Tibial artery (tissue), 4 donors: Measurements from ENCODE around the gene ASB5.

ENCODE experiments used
- DNase-seq, 2 donors: peaks; one replicate each; pipeline ENCODE4 v3.0.0-alpha.2; 2019
- H3K27ac ChIP-seq, 2 donors: fragments of 200-600 bp; sonication (generic) in 1 of 2; 1 replicate in 1 of 2; 2 replicates in 1 of 2; pipeline ENCODE4 v1.5.1; 2018 to 2019; ENCODE audit warnings: mild to moderate bottlenecking in 1 of 2
- H3K27me3 ChIP-seq, 2 donors: fragments of 200-600 bp; sonication (generic) in 1 of 2; one replicate each; pipeline versions ENCODE4 v1.5.1 to v1.6.0; 2016 to 2019
- H3K36me3 ChIP-seq, 3 donors: fragments of 200-600 bp; sonication (generic) in 2 of 3; one replicate each; pipeline ENCODE4 v1.5.1; 2016 to 2019; ENCODE audit warnings: mild to moderate bottlenecking in 2 of 3
- H3K4me1 ChIP-seq, 4 donors: fragments of 200-600 bp; sonication (generic) in 2 of 4; 1 replicate in 3 of 4; 2 replicates in 1 of 4; pipeline ENCODE4 v1.5.1; 2016 to 2019
- H3K4me3 ChIP-seq, 2 donors: fragments of 200-600 bp; sonication (generic) in 1 of 2; 1 replicate in 1 of 2; 2 replicates in 1 of 2; pipeline ENCODE4 v1.5.1; 2018 to 2019; ENCODE audit warnings: mild to moderate bottlenecking in 2 of 2
- H3K9me3 ChIP-seq, 3 donors: fragments of 200-600 bp; sonication (generic) in 1 of 3; one replicate each; pipeline ENCODE4 v1.5.1; 2016 to 2019
- intact Hi-C: fragments of 100-400 bp; cut with DNase I; formaldehyde crosslinking; loops from one replicate; pipeline ENCODE4 v1.15.0; 2023; ENCODE audit warnings: low total_unique reads
- TF ChIP-seq, protein P1 (sequence below), 2 experiments: fragments of 200-600 bp in 1 of 2; fragments of 450-650 bp in 1 of 2; IDR thresholded peaks; one replicate each; pipeline ENCODE4 v1.5.1; 2017 to 2019; ENCODE audit warnings: antibody characterized with exemption in 2 of 2, mild to moderate bottlenecking in 1 of 2, moderate library complexity in 1 of 2

Gene ASB5

DNA sequence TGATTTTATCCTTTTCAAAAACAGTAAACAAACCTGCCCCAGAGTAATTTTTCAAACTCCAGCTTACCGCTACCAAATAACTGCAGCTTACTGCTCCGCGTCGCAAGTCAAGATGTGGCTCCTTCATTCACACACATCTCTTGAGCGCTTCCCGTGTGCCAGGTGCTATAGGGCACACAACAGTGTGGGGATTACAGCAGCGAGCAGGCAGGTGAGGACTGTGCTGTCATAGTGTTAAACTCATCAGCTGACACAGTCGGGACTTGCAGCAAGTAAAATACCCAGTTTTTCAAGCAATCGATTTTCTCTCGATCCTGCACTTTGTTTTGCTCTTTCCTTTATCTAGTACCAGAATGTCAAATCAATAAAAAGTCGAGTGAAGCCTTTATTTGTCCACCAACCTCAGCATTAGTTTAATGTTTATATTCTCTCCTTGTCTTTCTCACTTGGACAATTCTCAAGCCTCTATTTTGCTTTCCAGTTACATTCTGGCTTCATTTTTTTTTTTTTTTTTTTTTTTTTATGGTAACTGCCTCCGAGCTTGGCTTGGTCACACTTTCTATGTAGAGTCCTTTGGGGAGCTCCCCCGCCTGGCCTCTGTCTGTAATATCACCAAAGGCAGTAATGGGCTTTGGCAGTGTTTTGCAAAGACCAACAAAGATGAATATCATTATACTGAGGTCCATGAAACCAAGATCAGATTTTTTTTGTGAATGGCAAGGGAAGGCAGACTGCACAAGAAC is 8.3 kb upstream of the ASB5 start:
- no peaks in the 10 kb centered on the region for H3K27me3 ChIP-seq
- no peaks in the 10 kb centered on the region for H3K36me3 ChIP-seq
- DNase-seq: peak; percentile 54 to 77
- H3K27ac ChIP-seq: peak overlapping the region in 1 of 2 donors; percentile 25
- no peaks in the 10 kb centered on the region for H3K9me3 ChIP-seq
- TF ChIP-seq, protein P1, sequence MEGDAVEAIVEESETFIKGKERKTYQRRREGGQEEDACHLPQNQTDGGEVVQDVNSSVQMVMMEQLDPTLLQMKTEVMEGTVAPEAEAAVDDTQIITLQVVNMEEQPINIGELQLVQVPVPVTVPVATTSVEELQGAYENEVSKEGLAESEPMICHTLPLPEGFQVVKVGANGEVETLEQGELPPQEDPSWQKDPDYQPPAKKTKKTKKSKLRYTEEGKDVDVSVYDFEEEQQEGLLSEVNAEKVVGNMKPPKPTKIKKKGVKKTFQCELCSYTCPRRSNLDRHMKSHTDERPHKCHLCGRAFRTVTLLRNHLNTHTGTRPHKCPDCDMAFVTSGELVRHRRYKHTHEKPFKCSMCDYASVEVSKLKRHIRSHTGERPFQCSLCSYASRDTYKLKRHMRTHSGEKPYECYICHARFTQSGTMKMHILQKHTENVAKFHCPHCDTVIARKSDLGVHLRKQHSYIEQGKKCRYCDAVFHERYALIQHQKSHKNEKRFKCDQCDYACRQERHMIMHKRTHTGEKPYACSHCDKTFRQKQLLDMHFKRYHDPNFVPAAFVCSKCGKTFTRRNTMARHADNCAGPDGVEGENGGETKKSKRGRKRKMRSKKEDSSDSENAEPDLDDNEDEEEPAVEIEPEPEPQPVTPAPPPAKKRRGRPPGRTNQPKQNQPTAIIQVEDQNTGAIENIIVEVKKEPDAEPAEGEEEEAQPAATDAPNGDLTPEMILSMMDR (IDR thresholded peaks at IDR 0.05): peak; percentile 45 to 49
- H3K4me1 ChIP-seq: peaks cover 0 to 24% (median 0%) of the 10 kb centered on the region in 4 donors
- H3K4me3 ChIP-seq: peak overlapping the region in 1 of 2 donors; percentile 18
- intact Hi-C loops: loop anchor here (5.0 kb wide), 1 partner anchor 125 kb away; no protein-coding TSS in a partner anchor

DNA sequence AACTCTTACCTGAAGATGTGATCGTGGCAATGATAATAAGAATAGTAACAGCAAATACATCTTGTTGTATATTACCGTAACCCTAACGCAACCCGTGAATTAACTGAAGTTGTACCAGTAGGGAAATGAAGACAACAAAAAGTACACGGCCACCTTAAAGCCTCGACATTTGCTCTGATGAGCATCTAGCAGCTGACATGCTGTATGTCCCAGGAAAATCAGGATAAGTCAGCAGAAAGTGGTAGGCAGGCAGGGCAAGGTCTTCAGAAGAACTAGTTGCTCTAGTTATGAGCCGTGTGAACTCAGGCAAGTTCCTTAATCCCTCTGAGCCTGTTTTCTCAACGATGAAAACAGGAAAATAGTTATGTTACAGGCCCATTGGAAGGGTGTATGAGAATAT is 7.7 kb upstream of the ASB5 start:
- Histone ChIP-seq H3K9me3 (no peaks in the 10 kb centered on the region), H3K27ac (no peak overlapping the region), H3K36me3 (no peaks in the 10 kb centered on the region), H3K27me3 (no peaks in the 10 kb centered on the region), H3K4me1 (peaks cover 0 to 24% (median 0%) of the 10 kb centered on the region in 4 donors), H3K4me3 (no peak overlapping the region)
- DNase-seq: no peak
- intact Hi-C loops: loop anchor here (5.0 kb wide), 1 partner anchor 124 kb away; no protein-coding TSS in a partner anchor
- TF ChIP-seq, protein P1 (IDR thresholded peaks at IDR 0.05): no peak

DNA sequence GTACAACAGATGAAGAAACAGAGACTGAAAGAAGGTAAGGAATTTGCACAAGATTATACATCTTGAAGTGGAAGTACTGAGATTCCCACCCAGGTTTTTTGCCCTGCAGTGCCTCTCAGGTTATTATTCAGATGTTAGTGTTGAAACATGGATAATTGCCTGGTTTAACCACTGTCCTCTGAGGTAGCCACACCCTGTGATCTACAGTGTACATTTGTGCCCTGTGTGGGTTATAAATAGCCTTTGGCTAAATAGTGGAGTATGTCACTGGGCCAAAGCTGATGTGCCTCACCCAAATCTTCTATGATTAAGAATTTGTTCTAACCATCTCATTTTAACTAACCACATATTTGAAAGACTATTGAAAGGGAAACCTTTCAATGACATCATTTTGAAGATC is 5.4 kb upstream of the ASB5 start:
- no peak for DNase-seq
- Histone ChIP-seq H3K4me3 (no peak overlapping the region), H3K27me3 (no peaks in the 10 kb centered on the region), H3K27ac (no peak overlapping the region), H3K9me3 (no peaks in the 10 kb centered on the region), H3K4me1 (peaks cover 0 to 24% (median 0%) of the 10 kb centered on the region in 4 donors), H3K36me3 (no peaks in the 10 kb centered on the region)
- TF ChIP-seq, protein P1 (IDR thresholded peaks at IDR 0.05): no peak
- intact Hi-C loops: no loop called here

DNA sequence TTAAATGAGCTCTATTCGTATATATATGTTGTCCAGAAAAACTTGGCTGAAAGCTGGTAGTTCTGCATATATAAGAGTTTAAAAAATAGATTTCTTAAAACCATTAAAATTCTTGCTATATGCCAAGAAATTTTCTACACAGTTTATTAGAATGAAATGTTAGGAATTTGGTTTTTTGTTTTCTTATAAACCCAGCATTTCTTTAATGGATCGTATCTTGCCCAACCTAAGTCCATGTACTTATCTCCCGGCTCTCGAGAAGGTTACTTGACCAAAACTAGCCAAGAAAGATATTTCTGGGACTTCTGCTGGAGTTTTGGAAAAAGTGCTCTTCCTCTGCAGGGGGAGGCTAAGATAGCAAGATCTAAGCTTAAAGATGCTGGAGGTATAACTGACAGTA is 4.7 kb upstream of the ASB5 start:
- peaks cover 0 to 24% (median 0%) of the 10 kb centered on the region in 4 donors for H3K4me1 ChIP-seq
- TF ChIP-seq, protein P1 (IDR thresholded peaks at IDR 0.05): no peak
- no peak for DNase-seq
- H3K4me3 ChIP-seq: no peak overlapping the region
- H3K36me3 ChIP-seq: no peaks in the 10 kb centered on the region
- no peaks in the 10 kb centered on the region for H3K9me3 ChIP-seq
- intact Hi-C loops: no loop called here
- H3K27ac ChIP-seq: no peak overlapping the region
- no peaks in the 10 kb centered on the region for H3K27me3 ChIP-seq

DNA sequence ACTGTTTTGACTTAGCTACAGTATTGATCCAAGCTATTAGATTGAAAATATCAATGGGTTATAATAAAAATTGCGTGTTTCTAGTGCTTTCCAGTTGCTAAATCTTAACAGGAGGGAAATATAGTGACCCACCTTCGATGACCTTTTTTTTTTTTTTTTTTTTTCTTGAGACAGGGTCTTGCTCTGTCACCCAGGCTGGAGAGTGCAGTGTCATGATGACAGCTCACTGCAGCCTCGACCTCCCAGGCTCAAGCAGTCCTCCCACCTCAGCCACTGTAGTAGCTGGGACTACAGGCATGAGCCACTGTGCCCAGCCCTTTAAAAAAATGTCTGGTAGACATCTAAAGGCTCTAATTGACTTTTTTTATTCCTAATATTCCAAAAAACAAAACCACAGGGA is 3.8 kb upstream of the ASB5 start:
- no peaks in the 10 kb centered on the region for H3K36me3 ChIP-seq
- H3K9me3 ChIP-seq: no peaks in the 10 kb centered on the region
- intact Hi-C loops: no loop called here
- no peak for DNase-seq
- TF ChIP-seq, protein P1 (IDR thresholded peaks at IDR 0.05): no peak
- no peak overlapping the region for H3K4me3 ChIP-seq
- peaks cover 0 to 24% (median 0%) of the 10 kb centered on the region in 4 donors for H3K4me1 ChIP-seq
- no peak overlapping the region for H3K27ac ChIP-seq
- no peaks in the 10 kb centered on the region for H3K27me3 ChIP-seq
